HCT116 (cell line): ENCODE data around the gene E4F1. TPM values are rescaled to one million over a fixed set of nuclear protein-coding genes. Genes with fewer than 3 reads are reported as not detected.
A peak's percentile ranks its signal among the peaks of the same experiment; 100 is the strongest.

Source experiments
- ATAC-seq: fragments of 200-7000 bp; cut with Tn5 transposase; 2 replicates; pipeline ENCODE4 v1.9.1; 2020; ENCODE audit warnings: mild to moderate bottlenecking, moderate library complexity
- BruUV-seq: library from RNA; stranded (reverse); fragments of 400-500 nt; replicated peaks from 2 replicates; lab custom pipeline; 2021; lab: Mats Ljungman, UMichigan
- CTCF ChIA-PET: fragments of 300-600 bp; sonication (Branson Sonifier 250); formaldehyde crosslinking; loops from one replicate; lab custom pipeline; 2021; ENCODE audit warnings: antibody characterized with exemption; lab: Charles Lee
- POLR2A ChIA-PET: fragments of 300-600, 350-600 bp; sonication (Branson Sonifier 250); formaldehyde crosslinking; loops from one replicate; lab custom pipeline; 2021; ENCODE audit warnings: antibody characterized with exemption; lab: Charles Lee
- RAD21 ChIA-PET, 2 experiments: fragments of 300-600 bp; sonication (Branson Sonifier 250); formaldehyde crosslinking; loops; one replicate each; lab custom pipeline; 2023; ENCODE audit warnings: low total read pairs in 2 of 2; ENCODE audit not compliant: uncharacterized antibody in 2 of 2, unreplicated experiment in 2 of 2, low non-redundant PET in 1 of 2; lab: Charles Lee
- DNase-seq: peaks from one replicate; pipeline ENCODE4 v3.0.0-alpha.2; 2010; ENCODE audit warnings: low read depth, low spot score
- H2AFZ ChIP-seq: fragments of 200-600 bp; shearing (Covaris generic), sonication (generic); 2 replicates; pipeline ENCODE4 v1.6.1; 2017; ENCODE audit warnings: low read depth, mixed run types, mixed read lengths, antibody characterized with exemption, low read length; ENCODE audit not compliant: poor library complexity, severe bottlenecking
- H3K27ac ChIP-seq: 2 replicates; pipeline ENCODE4 v1.5.1; 2012; ENCODE audit warnings: low read depth, low read length
- H3K27me3 ChIP-seq: fragments of 200-600 bp; sonication (generic); 2 replicates; pipeline ENCODE4 v1.6.1; 2016; ENCODE audit warnings: mixed run types, low read length, mixed read lengths; ENCODE audit not compliant: insufficient read depth
- H3K36me3 ChIP-seq, 2 experiments: fragments of 200-500 bp in 1 of 2; fragments of 200-600 bp in 1 of 2; sonication (Bioruptor generic) in 1 of 2; sonication (generic) in 1 of 2; 2 replicates each; pipeline versions ENCODE4 v1.5.1 to v1.6.1; 2014 to 2016; ENCODE audit warnings: low read length in 2 of 2, inconsistent platforms in 1 of 2, mixed read lengths in 1 of 2, mixed run types in 1 of 2; ENCODE audit not compliant: insufficient read depth in 2 of 2, control insufficient read depth in 1 of 2
- H3K4me1 ChIP-seq, 2 experiments: fragments of 200-600 bp in 1 of 2; sonication (generic) in 1 of 2; 2 replicates each; pipeline versions ENCODE4 v1.5.1 to v1.6.1; 2012 to 2017; ENCODE audit warnings: low read length in 2 of 2, inconsistent platforms in 1 of 2, mild to moderate bottlenecking in 1 of 2, mixed read lengths in 1 of 2, mixed run types in 1 of 2, moderate library complexity in 1 of 2; ENCODE audit not compliant: insufficient read depth in 2 of 2, control insufficient read depth in 1 of 2
- H3K4me2 ChIP-seq: fragments of 200-600 bp; sonication (generic); 2 replicates; pipeline ENCODE4 v1.6.1; 2017; ENCODE audit warnings: mixed run types, low read length, mixed read lengths
- H3K4me3 ChIP-seq, 2 experiments: fragments of 200-600 bp in 1 of 2; sonication (generic) in 1 of 2; replicated peaks in 1 of 2; 2 replicates each; pipeline ENCODE4 v1.5.1; 2011 to 2016; ENCODE audit warnings: low read length in 2 of 2, control low read depth in 1 of 2, low read depth in 1 of 2, mild to moderate bottlenecking in 1 of 2, mixed read lengths in 1 of 2, mixed run types in 1 of 2
- H3K79me2 ChIP-seq: fragments of 200-600 bp; sonication (generic); 2 replicates; pipeline ENCODE4 v1.6.1; 2017; ENCODE audit warnings: mild to moderate bottlenecking, mixed run types, low read length, moderate library complexity, mixed read lengths; ENCODE audit not compliant: insufficient read depth
- H3K9ac ChIP-seq: fragments of 200-600 bp; sonication (generic); 2 replicates; pipeline ENCODE4 v1.6.1; 2016; ENCODE audit warnings: low read length, mixed read lengths
- H3K9me2 ChIP-seq: fragments of 200-600 bp; sonication (generic), shearing (Covaris generic); 2 replicates; pipeline ENCODE4 v1.6.1; 2017; ENCODE audit warnings: mixed run types, mild to moderate bottlenecking, moderate library complexity; ENCODE audit not compliant: insufficient read depth
- H3K9me3 ChIP-seq, 2 experiments: fragments of 200-500 bp in 1 of 2; fragments of 200-600 bp in 1 of 2; sonication (Bioruptor generic) in 1 of 2; sonication (generic) in 1 of 2; 2 replicates each; pipeline ENCODE4 v1.6.1; 2014 to 2017; ENCODE audit warnings: low read length in 2 of 2, mixed read lengths in 2 of 2, inconsistent platforms in 1 of 2, low read depth in 1 of 2, mild to moderate bottlenecking in 1 of 2, mixed run types in 1 of 2, moderate library complexity in 1 of 2; ENCODE audit not compliant: control insufficient read depth in 1 of 2, insufficient read depth in 1 of 2
- H4K20me1 ChIP-seq: fragments of 200-600 bp; sonication (generic), shearing (Covaris generic); 2 replicates; pipeline ENCODE4 v1.6.1; 2017; ENCODE audit warnings: mixed run types, mild to moderate bottlenecking, moderate library complexity; ENCODE audit not compliant: insufficient read depth
- CBX3 ChIP-seq: IDR thresholded peaks from 2 replicates; pipeline ENCODE4 v1.6.1; 2012; ENCODE audit warnings: low read depth
- EGR1 ChIP-seq: IDR thresholded peaks from 2 replicates; pipeline ENCODE4 v1.6.1; 2012; ENCODE audit warnings: low read depth
- ELF1 ChIP-seq: IDR thresholded peaks from 2 replicates; pipeline ENCODE4 v1.6.1; 2012; ENCODE audit warnings: low read depth, borderline replicate concordance
- EZH2 ChIP-seq: fragments of 200-600 bp; sonication (generic); IDR thresholded peaks from 2 replicates; pipeline ENCODE4 v1.6.1; 2017; ENCODE audit warnings: antibody characterized with exemption, mixed run types
- EZH2phosphoT487 ChIP-seq: fragments of 200-600 bp; IDR thresholded peaks from 2 replicates; pipeline ENCODE4 v1.6.1; 2018; ENCODE audit warnings: antibody characterized with exemption, borderline replicate concordance
- FOSL1 ChIP-seq: IDR thresholded peaks from 2 replicates; pipeline ENCODE4 v1.6.1; 2012; ENCODE audit warnings: low read depth
- JUND ChIP-seq: IDR thresholded peaks from 2 replicates; pipeline ENCODE4 v1.6.1; 2012
- POLR2A ChIP-seq: IDR thresholded peaks from 2 replicates; pipeline ENCODE4 v1.7.0; 2011; ENCODE audit warnings: borderline replicate concordance; ENCODE audit not compliant: insufficient read depth, insufficient read length; ENCODE audit errors: extremely low read depth
- POLR2AphosphoS5 ChIP-seq: IDR thresholded peaks from 2 replicates; pipeline ENCODE4 v1.6.1; 2011; ENCODE audit warnings: mild to moderate bottlenecking, low read depth, low read length, moderate library complexity
- RAD21 ChIP-seq: IDR thresholded peaks from 2 replicates; pipeline ENCODE4 v1.6.1; 2012; ENCODE audit warnings: low read depth, mild to moderate bottlenecking
- SIN3A ChIP-seq: IDR thresholded peaks from 2 replicates; pipeline ENCODE4 v1.6.1; 2012; ENCODE audit warnings: low read depth
- SP1 ChIP-seq: IDR thresholded peaks from 2 replicates; pipeline ENCODE4 v1.6.1; 2012; ENCODE audit warnings: low read depth
- SRF ChIP-seq: IDR thresholded peaks from 2 replicates; pipeline ENCODE4 v1.6.1; 2012; ENCODE audit warnings: low read depth
- YY1 ChIP-seq: IDR thresholded peaks from 2 replicates; pipeline ENCODE4 v1.6.1; 2011; ENCODE audit warnings: low read length, low read depth, moderate library complexity, mild to moderate bottlenecking; ENCODE audit not compliant: insufficient replicate concordance; ENCODE audit errors: extremely low read depth
- ZFX ChIP-seq: fragments of 450-650 bp; IDR thresholded peaks from 2 replicates; pipeline ENCODE4 v1.6.1; 2017
- intact Hi-C: fragments of 100-400 bp; cut with micrococcal nuclease; formaldehyde crosslinking; loops from 2 replicates; pipeline ENCODE4 v1.10.0; 2022
- total RNA-seq: library from RNA; stranded (reverse); gene quantifications from one replicate; pipeline ENCODE4 v1.2.1, GENCODE V29; 2021; ENCODE audit not compliant: unreplicated experiment
- TF ChIP-seq, protein P1 (sequence below): IDR thresholded peaks from 2 replicates; pipeline ENCODE4 v1.6.1; 2011; ENCODE audit warnings: mild to moderate bottlenecking, low read length, moderate library complexity; ENCODE audit not compliant: insufficient replicate concordance; ENCODE audit errors: extremely low read depth
- TF ChIP-seq, protein P2 (sequence below): IDR thresholded peaks from 2 replicates; pipeline ENCODE4 v1.6.1; 2012; ENCODE audit warnings: low read depth
- TF ChIP-seq, protein P3 (sequence below): IDR thresholded peaks from 2 replicates; pipeline ENCODE4 v1.6.1; 2012

E4F1 gene
- total RNA-seq, 1 experiment from 2014 or later: 40.7 TPM

DNA sequence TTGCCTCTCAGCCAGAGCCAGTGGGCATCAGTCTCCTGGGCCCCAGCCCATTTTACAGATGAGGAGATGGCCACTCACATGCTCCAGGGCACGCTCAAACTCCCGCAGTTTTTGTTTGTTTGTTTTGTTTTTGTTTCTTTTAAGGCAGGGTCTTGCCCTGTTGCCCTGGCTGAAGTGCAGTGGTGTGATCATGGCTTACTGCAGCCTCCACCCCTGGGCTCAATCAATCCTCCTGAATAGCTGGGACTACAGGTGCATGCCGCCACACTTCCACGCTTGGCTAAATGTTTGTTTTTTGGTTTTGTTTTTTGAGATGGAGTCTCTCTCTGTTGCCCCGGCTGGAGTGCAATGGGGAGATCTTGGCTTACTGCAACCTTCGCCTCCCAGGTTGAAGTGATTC is 3.5 kb downstream of the E4F1 start:
- POLR2A ChIA-PET: interaction anchor here (1.1 to 1.4 kb wide), 3 partner anchors 12 to 32 kb away, joined by 4 to 6 read pairs (median 5); partner anchors contain the start of gene ECI1

More for the DNA sequence above, 3.5 kb downstream of the E4F1 start:
- Histone ChIP-seq H3K36me3 (peaks cover 9 to 16% of the 10 kb centered on the region in 2 experiments; a peak in 3 of 4 replicates), H3K4me3 (no peak overlapping the region), H4K20me1 (no peaks in the 10 kb centered on the region; the same call in 1 of the 2 replicates), H3K9me2 (no peaks in the 10 kb centered on the region), H3K9me3 (no peaks in the 10 kb centered on the region), H3K27ac (peak overlapping the region; percentile 97; the same call in 1 of the 2 replicates)
- ATAC-seq (no peak), DNase-seq (no peak)
- CTCF ChIA-PET: no interaction called here
- TF ChIP-seq EZH2phosphoT487 (no peak), ZFX (no peak), JUND (no peak), ELF1 (no peak), POLR2AphosphoS5 (no peak), RAD21 (no peak), EGR1 (no peak), SP1 (no peak), YY1 (no peak), FOSL1 (no peak), EZH2 (no peak), SRF (no peak), SIN3A (no peak), CBX3 (no peak), POLR2A (no peak)
- TF ChIP-seq, protein P1, sequence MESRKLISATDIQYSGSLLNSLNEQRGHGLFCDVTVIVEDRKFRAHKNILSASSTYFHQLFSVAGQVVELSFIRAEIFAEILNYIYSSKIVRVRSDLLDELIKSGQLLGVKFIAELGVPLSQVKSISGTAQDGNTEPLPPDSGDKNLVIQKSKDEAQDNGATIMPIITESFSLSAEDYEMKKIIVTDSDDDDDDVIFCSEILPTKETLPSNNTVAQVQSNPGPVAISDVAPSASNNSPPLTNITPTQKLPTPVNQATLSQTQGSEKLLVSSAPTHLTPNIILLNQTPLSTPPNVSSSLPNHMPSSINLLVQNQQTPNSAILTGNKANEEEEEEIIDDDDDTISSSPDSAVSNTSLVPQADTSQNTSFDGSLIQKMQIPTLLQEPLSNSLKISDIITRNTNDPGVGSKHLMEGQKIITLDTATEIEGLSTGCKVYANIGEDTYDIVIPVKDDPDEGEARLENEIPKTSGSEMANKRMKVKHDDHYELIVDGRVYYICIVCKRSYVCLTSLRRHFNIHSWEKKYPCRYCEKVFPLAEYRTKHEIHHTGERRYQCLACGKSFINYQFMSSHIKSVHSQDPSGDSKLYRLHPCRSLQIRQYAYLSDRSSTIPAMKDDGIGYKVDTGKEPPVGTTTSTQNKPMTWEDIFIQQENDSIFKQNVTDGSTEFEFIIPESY: no peak
- TF ChIP-seq, protein P2, sequence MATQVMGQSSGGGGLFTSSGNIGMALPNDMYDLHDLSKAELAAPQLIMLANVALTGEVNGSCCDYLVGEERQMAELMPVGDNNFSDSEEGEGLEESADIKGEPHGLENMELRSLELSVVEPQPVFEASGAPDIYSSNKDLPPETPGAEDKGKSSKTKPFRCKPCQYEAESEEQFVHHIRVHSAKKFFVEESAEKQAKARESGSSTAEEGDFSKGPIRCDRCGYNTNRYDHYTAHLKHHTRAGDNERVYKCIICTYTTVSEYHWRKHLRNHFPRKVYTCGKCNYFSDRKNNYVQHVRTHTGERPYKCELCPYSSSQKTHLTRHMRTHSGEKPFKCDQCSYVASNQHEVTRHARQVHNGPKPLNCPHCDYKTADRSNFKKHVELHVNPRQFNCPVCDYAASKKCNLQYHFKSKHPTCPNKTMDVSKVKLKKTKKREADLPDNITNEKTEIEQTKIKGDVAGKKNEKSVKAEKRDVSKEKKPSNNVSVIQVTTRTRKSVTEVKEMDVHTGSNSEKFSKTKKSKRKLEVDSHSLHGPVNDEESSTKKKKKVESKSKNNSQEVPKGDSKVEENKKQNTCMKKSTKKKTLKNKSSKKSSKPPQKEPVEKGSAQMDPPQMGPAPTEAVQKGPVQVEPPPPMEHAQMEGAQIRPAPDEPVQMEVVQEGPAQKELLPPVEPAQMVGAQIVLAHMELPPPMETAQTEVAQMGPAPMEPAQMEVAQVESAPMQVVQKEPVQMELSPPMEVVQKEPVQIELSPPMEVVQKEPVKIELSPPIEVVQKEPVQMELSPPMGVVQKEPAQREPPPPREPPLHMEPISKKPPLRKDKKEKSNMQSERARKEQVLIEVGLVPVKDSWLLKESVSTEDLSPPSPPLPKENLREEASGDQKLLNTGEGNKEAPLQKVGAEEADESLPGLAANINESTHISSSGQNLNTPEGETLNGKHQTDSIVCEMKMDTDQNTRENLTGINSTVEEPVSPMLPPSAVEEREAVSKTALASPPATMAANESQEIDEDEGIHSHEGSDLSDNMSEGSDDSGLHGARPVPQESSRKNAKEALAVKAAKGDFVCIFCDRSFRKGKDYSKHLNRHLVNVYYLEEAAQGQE: no peak
- TF ChIP-seq, protein P3, sequence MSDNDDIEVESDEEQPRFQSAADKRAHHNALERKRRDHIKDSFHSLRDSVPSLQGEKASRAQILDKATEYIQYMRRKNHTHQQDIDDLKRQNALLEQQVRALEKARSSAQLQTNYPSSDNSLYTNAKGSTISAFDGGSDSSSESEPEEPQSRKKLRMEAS: no peak
- TF ChIP-seq, all 23 proteins: peak for 0
- RAD21 ChIA-PET: interaction anchor here in 1 of 2 experiments (0.6 to 1.1 kb wide), 2 partner anchors 31 to 32 kb away, joined by 3 read pairs; no protein-coding TSS in a partner anchor
- Histone ChIP-seq H2AFZ (no peak overlapping the region), H3K79me2 (peaks cover 63% of the 10 kb centered on the region), H3K4me1 (peaks cover 25 to 30% of the 10 kb centered on the region in 2 experiments), H3K4me2 (peak overlapping the region; percentile 75), H3K9ac (no peak overlapping the region), H3K27me3 (no peaks in the 10 kb centered on the region)
- intact Hi-C loops: no loop called here
- BruUV-seq: no TSS peak
